ENCODE data around the gene HSP90AA1. TPM values are rescaled to one million over a fixed set of nuclear protein-coding genes. Genes with fewer than 3 reads are reported as not detected.
"Not testable (repeated sequence)": the region's sequence is repeated elsewhere in the genome, so short reads cannot be mapped to it uniquely, and the experiment has no call there.

HSP90AA1 gene
- total and polyA plus RNA-seq, 2 of the 8 experiments (the other 6 are each of a cell fraction or from before 2014, with no cell fraction given), result 339 to 878 TPM

DNA sequence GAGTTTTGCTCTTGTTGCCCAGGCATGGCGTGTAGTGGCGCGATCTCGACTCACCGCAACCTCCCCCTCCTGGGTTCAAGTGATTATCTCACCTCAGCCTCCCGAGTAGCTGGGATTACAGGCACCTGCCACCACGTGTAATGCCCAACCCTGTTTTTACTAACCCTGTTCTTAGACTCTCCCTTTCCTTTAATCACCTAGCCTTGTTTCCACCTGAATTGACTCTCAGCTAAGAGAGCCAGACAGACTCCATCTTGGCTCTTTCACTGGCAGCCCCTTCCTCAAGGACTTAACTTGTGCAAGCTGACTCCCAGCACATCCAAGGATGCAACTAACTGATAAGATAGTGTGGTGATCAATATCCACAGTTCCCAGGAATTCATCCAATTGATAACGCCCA is 22.3 kb downstream of the HSP90AA1 start:
- not testable (repeated sequence) for H3K14ac ChIP-seq (ENCODE audit: insufficient read length); H3K23me2 ChIP-seq (ENCODE audit: low read depth, low read length); H3K27me3 ChIP-seq (replicated peaks in 1 of 4; ENCODE audit: control insufficient read depth in 3 of 4, extremely low read depth in 1 of 4, insufficient read depth in 3 of 4, low read length in 3 of 4); H3K9me3 ChIP-seq (ENCODE audit: insufficient read depth in 2 of 2, low read depth in 1 of 2, low read length in 1 of 2); H3K9ac ChIP-seq (replicated peaks in 1 of 4; ENCODE audit: extremely low read depth in 1 of 4, low read depth in 3 of 4, low read length in 3 of 4); H4K91ac ChIP-seq (replicated peaks; ENCODE audit: insufficient read length, low read length); H3K23ac ChIP-seq (ENCODE audit: insufficient read length); H3K4me2 ChIP-seq (ENCODE audit: insufficient read depth in 1 of 2, low read depth in 2 of 2, low read length in 2 of 2); H3K79me1 ChIP-seq (ENCODE audit: low read depth, low read length); H3K4ac ChIP-seq (replicated peaks; ENCODE audit: insufficient read length, low read depth, low read length); H2BK5ac ChIP-seq (ENCODE audit: low read depth, low read length); H2BK15ac ChIP-seq (ENCODE audit: low read length); H4K8ac ChIP-seq (ENCODE audit: extremely low read depth, insufficient read depth, low read length); H2BK120ac ChIP-seq (replicated peaks; ENCODE audit: low read depth, low read length); H3K18ac ChIP-seq (ENCODE audit: extremely low read depth, low read length); H3K79me2 ChIP-seq (ENCODE audit: control insufficient read depth in 1 of 2, insufficient read depth in 2 of 2, low read length in 2 of 2); H2BK12ac ChIP-seq (ENCODE audit: low read depth, low read length); H3K4me3 ChIP-seq (ENCODE audit: extremely low read depth in 1 of 4, insufficient read depth in 2 of 4, low read depth in 3 of 4, low read length in 4 of 4); H2BK20ac ChIP-seq (ENCODE audit: low read length); H2AFZ ChIP-seq (ENCODE audit: low read length); DNase-seq (ENCODE audit: low read depth in 1 of 2, low spot score in 2 of 2); H2AK5ac ChIP-seq (ENCODE audit: low read depth, low read length); H3K27ac ChIP-seq (ENCODE audit: low read depth, low read length); H4K20me1 ChIP-seq (replicated peaks in 1 of 2; ENCODE audit: control insufficient read depth in 1 of 2, insufficient read depth in 2 of 2, low read length in 2 of 2); H3K36me3 ChIP-seq (ENCODE audit: control insufficient read depth in 2 of 4, insufficient read depth in 4 of 4, low read length in 3 of 4); H3K4me1 ChIP-seq (replicated peaks in 1 of 4; ENCODE audit: control insufficient read depth in 3 of 4, insufficient read depth in 4 of 4, low read length in 3 of 4); FAIRE-seq; H3K56ac ChIP-seq (replicated peaks; ENCODE audit: insufficient read length, low read depth, low read length); H4K5ac ChIP-seq (ENCODE audit: insufficient read length, low read depth, low read length)
- WGBS, 2 experiments (ENCODE audit: extremely low coverage in 1 of 2, insufficient coverage in 1 of 2, insufficient read length in 1 of 2, insufficient replicate concordance in 2 of 2, low coverage in 1 of 2, low lambda C conversion rate in 2 of 2, missing lambda C conversion rate in 1 of 2), result 86% methylated on average over 8 of the region's 8 CpGs; no CpG with 5 or more reads in 1 of the 2 experiments
- POLR2A ChIA-PET (ENCODE audit: partially characterized antibody), result interaction anchor here (0.6 to 1.7 kb wide), 6 partner anchors 9 to 216 kb away, joined by 3 to 7 read pairs (median 4); no protein-coding TSS in a partner anchor
- CTCF ChIA-PET (ENCODE audit: partially characterized antibody), result interaction anchor here (0.9 to 5.4 kb wide), 5 partner anchors 14 to 294 kb away, joined by 3 to 37 read pairs (median 5); no protein-coding TSS in a partner anchor

Measured in H1 (cell line).